Heart right ventricle (tissue), 16 donors: ENCODE measurements around the gene CADPS2. TPM values are rescaled to one million over a fixed set of nuclear protein-coding genes. Genes with fewer than 3 reads are reported as not detected.

Source experiments
- ATAC-seq, 8 donors: fragments of 200-7000 bp; cut with Tn5 transposase; one replicate each; pipeline ENCODE4 v1.9.1; 2020; ENCODE audit warnings: mild to moderate bottlenecking in 8 of 8, moderate library complexity in 8 of 8, moderate number of reproducible peaks in 1 of 8
- DNase-seq, 2 donors: peaks; one replicate each; pipeline ENCODE4 v3.0.0-alpha.2; 2020
- H3K27ac ChIP-seq, 10 donors: fragments of 200-600 bp; sonication (generic) in 2 of 10; one replicate each; pipeline versions ENCODE4 v1.5.0 to v1.8.0; 2020 to 2022; ENCODE audit warnings: mild to moderate bottlenecking in 3 of 10
- H3K27me3 ChIP-seq, 7 donors: fragments of 200-600 bp; one replicate each; pipeline ENCODE4 v1.8.0; 2021 to 2022; ENCODE audit warnings: mild to moderate bottlenecking in 2 of 7
- H3K36me3 ChIP-seq, 9 donors: fragments of 200-600 bp; sonication (generic) in 1 of 9; one replicate each; pipeline versions ENCODE4 v1.5.0 to v1.8.0; 2020 to 2022; ENCODE audit warnings: mild to moderate bottlenecking in 2 of 9
- H3K4me1 ChIP-seq, 9 donors: fragments of 200-600 bp; sonication (generic) in 1 of 9; one replicate each; pipeline versions ENCODE4 v1.5.0 to v1.8.0; 2020 to 2022; ENCODE audit warnings: mild to moderate bottlenecking in 4 of 9
- H3K4me3 ChIP-seq, 10 donors: fragments of 200-600 bp; sonication (generic) in 2 of 10; one replicate each; pipeline versions ENCODE4 v1.5.0 to v1.8.0; 2020 to 2022; ENCODE audit warnings: mild to moderate bottlenecking in 7 of 10, moderate library complexity in 2 of 10
- H3K9me3 ChIP-seq, 11 donors: fragments of 200-600 bp in 10 of 11; sonication (generic) in 2 of 11; one replicate each; pipeline versions ENCODE4 v1.5.0 to v1.8.0; 2013 to 2022; ENCODE audit warnings: mild to moderate bottlenecking in 2 of 11, control low read depth in 1 of 11, moderate library complexity in 1 of 11
- CTCF ChIP-seq, 9 donors: fragments of 200-600 bp; sonication (generic) in 2 of 9; IDR thresholded peaks; one replicate each; pipeline versions ENCODE4 v1.5.0 to v1.8.0; 2021 to 2022; ENCODE audit warnings: antibody characterized with exemption in 9 of 9, mild to moderate bottlenecking in 5 of 9, moderate library complexity in 1 of 9
- WGBS, 2 donors: extraction: QIAGEN DNeasy Blood & Tissue Kit; methylation state at CpG; one replicate each; pipeline ENCODE4 v1.1.7; 2013; ENCODE audit warnings: inconsistent platforms in 1 of 2; 5-methylcytosine and 5-hydroxymethylcytosine counted together
- intact Hi-C, 10 donors: fragments of 100-400 bp; cut with DNase I; formaldehyde crosslinking; loops; one replicate each; pipeline versions ENCODE4 v1.11.1 to v1.14.2; 2022
- polyA plus RNA-seq, 2 donors: library from polyadenylated mRNA; stranded (reverse); fragments of 200-250 nt; gene quantifications; one replicate each; pipeline ENCODE4 v1.2.3, GENCODE V29; 2013
- total RNA-seq, 10 donors: library from RNA; stranded (reverse); fragmentation: NEBNext Ultra II Directional in 3 of 10; extraction: Animal tissue kit (Norgen Biotek cat#: 25700) in 3 of 10; gene quantifications; one replicate each; pipeline versions ENCODE4 v1.2.1 to v1.2.4, GENCODE V29; 2021 to 2023
- donor health status: Arrhythmogenic right ventricular cardiomyopathy.
- donor health status: ischemic (EF 13 %, LVEDD 7.1; RV severe dilation, severe dysfunction).
- donor health status: healthy with polysubstance abuse.
- donor health status: DM: no; HTN: yes; CAD: no.
- donor health status: DM: no; HTN: no; CAD: no.
- donor health status: ischemic (EF 25% LVEDD 6.9; RV normal size, moderate dysfunction).
- donor health status: ischemic (EF 25% LVEDD 5.7; RV mildly dilated, moderate dysfunction).
- donor health status: healthy.
- donor health status: DM: yes; HTN: yes; CAD: no.
- donor health status: Ischemic cardiomyopathy.
- donor health status: ischemic (EF 35%, LVEDD 5.7; RV mildly dilated, moderate dysfunction).
- donor health status: nonischemic (EF 11% LVEDD 7.7; RV severe dilation, severe dysfunction).
- donor health status: DM: yes; HTN: yes; CAD: no.
- donor health status: PGD.
- donor health status: ischemic (EF 29% LVEDD 5.4; RV normal size, mild dysfunction).
- donor health status: nonischemic (EF 23%, LVEDD 6.1; RV moderate dilation, normal function).

Gene CADPS2
- total and polyA plus RNA-seq, 12 donors, result 3.6 to 25.7 (median 6.6) TPM

- intact Hi-C loops, result loop anchor here in 6 of 10 donors (2.0 to 10.0 kb wide), 8 partner anchors 44 to 351 kb away; partner anchors contain the start of gene CADPS2 (in 2 of the 6)
- peak in 1 of 2 donors; percentile 16 for DNase-seq
- peak in 6 of 8 donors; percentile 25 to 76 (median 58) for ATAC-seq
- peak; percentile 25 to 76 (median 52) for TF ChIP-seq CTCF (IDR thresholded peaks at IDR 0.05)
- Histone ChIP-seq H3K9me3 (no peaks in the 10 kb centered on the region), H3K36me3 (no peaks in the 10 kb centered on the region), H3K4me1 (peaks cover 0 to 32% (median 18%) of the 10 kb centered on the region in 9 donors), H3K27ac (peak overlapping the region in 8 of 10 donors; percentile 43 to 76 (median 73)), H3K4me3 (no peak overlapping the region), H3K27me3 (no peaks in the 10 kb centered on the region)
- 47 to 51% methylated on average over 2 of the region's 2 CpGs for WGBS, 2 donors
Measured at GRCh38 chr7:122803323-122803722, 82.9 kb downstream of the CADPS2 start.

GRCh38 chr7:122802301-122802751 lies 83.9 kb downstream of the CADPS2 start:
- ATAC-seq (peak; percentile 64 to 97 (median 96)), DNase-seq (peak in 1 of 2 donors; percentile 46)
- no peaks in the 10 kb centered on the region for H3K27me3 ChIP-seq
- H3K4me1 ChIP-seq, result peaks cover 0 to 32% (median 18%) of the 10 kb centered on the region in 9 donors
- TF ChIP-seq CTCF (IDR thresholded peaks at IDR 0.05), result no peak
- H3K36me3 ChIP-seq, result no peaks in the 10 kb centered on the region
- intact Hi-C loops, result loop anchor here in 6 of 10 donors (2.0 to 10.0 kb wide), 8 partner anchors 45 to 352 kb away; partner anchors contain the start of gene CADPS2 (in 2 of the 6)
- peak overlapping the region; percentile 43 to 82 (median 73) for H3K27ac ChIP-seq
- H3K9me3 ChIP-seq, result no peaks in the 10 kb centered on the region
- H3K4me3 ChIP-seq, result peak overlapping the region in 2 of 10 donors; percentile 11 to 23
- WGBS, 2 donors, result 20 to 26% methylated on average over 6 of the region's 6 CpGs

GRCh38 chr7:122791959-122792545 lies 94.2 kb downstream of the CADPS2 start:
- H3K9me3 ChIP-seq, result peaks cover 0 to 8% (median 0%) of the 10 kb centered on the region in 11 donors
- no peaks in the 10 kb centered on the region for H3K4me1 ChIP-seq
- no peaks in the 10 kb centered on the region for H3K27me3 ChIP-seq
- DNase-seq, result no peak
- H3K36me3 ChIP-seq, result peaks cover 0 to 3% (median 0%) of the 10 kb centered on the region in 9 donors
- intact Hi-C loops, result loop anchor here in 1 of 10 donors (10.0 kb wide), 2 partner anchors 363 to 863 kb away; partner anchors contain the start of gene LMOD2
- no peak for TF ChIP-seq CTCF (IDR thresholded peaks at IDR 0.05)
- WGBS, 2 donors, result 96 to 97% methylated on average over 3 of the region's 3 CpGs
- no peak for ATAC-seq
- H3K4me3 ChIP-seq, result no peak overlapping the region
- H3K27ac ChIP-seq, result no peak overlapping the region

GRCh38 chr7:122790591-122790990 lies 95.7 kb downstream of the CADPS2 start:
- Histone ChIP-seq H3K27me3 (no peaks in the 10 kb centered on the region), H3K27ac (no peak overlapping the region), H3K9me3 (no peaks in the 10 kb centered on the region), H3K4me1 (no peaks in the 10 kb centered on the region), H3K36me3 (peaks cover 0 to 3% (median 0%) of the 10 kb centered on the region in 9 donors), H3K4me3 (no peak overlapping the region)
- ATAC-seq, result no peak
- no peak for TF ChIP-seq CTCF (IDR thresholded peaks at IDR 0.05)
- no peak for DNase-seq
- intact Hi-C loops, result loop anchor here in 1 of 10 donors (10.0 kb wide), 2 partner anchors 364 to 864 kb away; partner anchors contain the start of gene LMOD2
- 85 to 94% methylated on average over 2 of the region's 2 CpGs for WGBS, 2 donors
